H1 (cell line): Measurements from ENCODE around the gene SPDYE4. TPM values are rescaled to one million over a fixed set of nuclear protein-coding genes. Genes with fewer than 3 reads are reported as not detected.

Source experiments
- CTCF ChIA-PET: fragments of 300-600 bp; sonication (Branson Sonifier 250); formaldehyde crosslinking; loops from one replicate; lab custom pipeline; 2021; ENCODE audit not compliant: partially characterized antibody; lab: Charles Lee
- POLR2A ChIA-PET: fragments of 300-600 bp; sonication (Branson Sonifier 250); formaldehyde crosslinking; loops from one replicate; lab custom pipeline; 2021; ENCODE audit warnings: inconsistent platforms; ENCODE audit not compliant: partially characterized antibody; lab: Charles Lee
- DNase-seq, 2 experiments: peaks; one replicate each; pipeline versions ENCODE4 v3.0.0 to v3.0.0-alpha.2; 2010 to 2022; ENCODE audit warnings: low spot score in 2 of 2, low read depth in 1 of 2, mixed read lengths in 1 of 2
- FAIRE-seq: peaks from 2 replicates; lab custom pipeline; 2011; peaks lifted over from hg19 to GRCh38; lab: Jason Lieb, UNC
- H2AFZ ChIP-seq: 2 replicates; pipeline ENCODE4 v1.8.1; 2012; ENCODE audit warnings: low read length, inconsistent platforms
- H2AK5ac ChIP-seq: 2 replicates; pipeline ENCODE4 v1.6.1; 2013; ENCODE audit warnings: low read depth, low read length
- H2BK120ac ChIP-seq: replicated peaks from 2 replicates; pipeline ENCODE3; 2013; ENCODE audit warnings: low read depth, low read length, inconsistent platforms
- H2BK12ac ChIP-seq: 2 replicates; pipeline ENCODE4 v1.6.1; 2013; ENCODE audit warnings: low read depth, low read length
- H2BK15ac ChIP-seq: 2 replicates; pipeline ENCODE4 v1.6.1; 2013; ENCODE audit warnings: low read length
- H2BK20ac ChIP-seq: 2 replicates; pipeline ENCODE4 v1.6.1; 2013; ENCODE audit warnings: low read length
- H2BK5ac ChIP-seq: 2 replicates; pipeline ENCODE4 v1.6.1; 2013; ENCODE audit warnings: low read depth, low read length
- H3K14ac ChIP-seq: 2 replicates; pipeline ENCODE4 v1.6.1; 2013; ENCODE audit warnings: inconsistent platforms; ENCODE audit not compliant: insufficient read length
- H3K18ac ChIP-seq: 2 replicates; pipeline ENCODE4 v1.6.1; 2013; ENCODE audit warnings: low read length; ENCODE audit errors: extremely low read depth
- H3K23ac ChIP-seq: 2 replicates; pipeline ENCODE4 v1.6.1; 2013; ENCODE audit warnings: inconsistent platforms; ENCODE audit not compliant: insufficient read length
- H3K23me2 ChIP-seq: 2 replicates; pipeline ENCODE4 v1.6.1; 2013; ENCODE audit warnings: low read depth, low read length
- H3K27ac ChIP-seq: 2 replicates; pipeline ENCODE4 v1.6.1; 2011; ENCODE audit warnings: low read depth, low read length, inconsistent platforms
- H3K27me3 ChIP-seq, 4 experiments: replicated peaks in 1 of 4; 1 replicate in 1 of 4; 2 replicates in 3 of 4; pipeline versions ENCODE4 v1.6.1 to v1.8.1; 2011 to 2013; ENCODE audit warnings: low read length in 3 of 4, mild to moderate bottlenecking in 3 of 4, inconsistent platforms in 2 of 4, mixed read lengths in 2 of 4, moderate library complexity in 1 of 4; ENCODE audit not compliant: control insufficient read depth in 3 of 4, insufficient read depth in 3 of 4; ENCODE audit errors: extremely low read depth in 1 of 4
- H3K36me3 ChIP-seq, 4 experiments: 2 replicates each; pipeline versions ENCODE4 v1.6.1 to v1.8.1; 2011 to 2013; ENCODE audit warnings: mild to moderate bottlenecking in 4 of 4, low read length in 3 of 4, moderate library complexity in 2 of 4, control low read depth in 1 of 4, inconsistent platforms in 1 of 4; ENCODE audit not compliant: insufficient read depth in 4 of 4, control insufficient read depth in 2 of 4
- H3K4ac ChIP-seq: replicated peaks from 2 replicates; pipeline ENCODE3; 2013; ENCODE audit warnings: low read length, low read depth, mixed read lengths, inconsistent platforms; ENCODE audit not compliant: insufficient read length
- H3K4me1 ChIP-seq, 4 experiments: replicated peaks in 1 of 4; 1 replicate in 1 of 4; 2 replicates in 3 of 4; pipeline versions ENCODE4 v1.6.1 to v1.8.1; 2011 to 2013; ENCODE audit warnings: low read length in 3 of 4, inconsistent platforms in 2 of 4, mixed read lengths in 1 of 4; ENCODE audit not compliant: insufficient read depth in 4 of 4, control insufficient read depth in 3 of 4
- H3K4me2 ChIP-seq, 2 experiments: 2 replicates each; pipeline versions ENCODE4 v1.6.1 to v1.8.1; 2011 to 2013; ENCODE audit warnings: low read depth in 2 of 2, low read length in 2 of 2, control low read depth in 1 of 2, inconsistent platforms in 1 of 2, mild to moderate bottlenecking in 1 of 2; ENCODE audit not compliant: insufficient read depth in 1 of 2
- H3K4me3 ChIP-seq, 4 experiments: fragments of 200-600, 300-600 bp in 1 of 4; sonication (generic), shearing (Covaris generic), sonication (Bioruptor Twin) in 1 of 4; 2 replicates each; pipeline versions ENCODE4 v1.5.1 to v1.8.1; 2011 to 2016; ENCODE audit warnings: low read length in 4 of 4, low read depth in 3 of 4, control low read depth in 2 of 4, inconsistent platforms in 2 of 4, mild to moderate bottlenecking in 2 of 4, mixed read lengths in 1 of 4, moderate library complexity in 1 of 4; ENCODE audit not compliant: insufficient read depth in 2 of 4; ENCODE audit errors: extremely low read depth in 1 of 4
- H3K56ac ChIP-seq: replicated peaks from 2 replicates; pipeline ENCODE3; 2013; ENCODE audit warnings: low read depth, mild to moderate bottlenecking, mixed read lengths, low read length, inconsistent platforms; ENCODE audit not compliant: insufficient read length
- H3K79me1 ChIP-seq: 2 replicates; pipeline ENCODE4 v1.6.1; 2013; ENCODE audit warnings: low read depth, low read length, control low read depth
- H3K79me2 ChIP-seq, 2 experiments: 2 replicates each; pipeline versions ENCODE4 v1.6.1 to v1.8.1; 2012 to 2013; ENCODE audit warnings: low read length in 2 of 2, mild to moderate bottlenecking in 2 of 2, inconsistent platforms in 1 of 2; ENCODE audit not compliant: insufficient read depth in 2 of 2, control insufficient read depth in 1 of 2
- H3K9ac ChIP-seq, 4 experiments: replicated peaks in 1 of 4; 1 replicate in 1 of 4; 2 replicates in 3 of 4; pipeline versions ENCODE4 v1.6.1 to v1.8.1; 2011 to 2013; ENCODE audit warnings: low read depth in 3 of 4, low read length in 3 of 4, control low read depth in 2 of 4, mild to moderate bottlenecking in 2 of 4, moderate library complexity in 2 of 4, inconsistent platforms in 1 of 4; ENCODE audit errors: extremely low read depth in 1 of 4
- H3K9me3 ChIP-seq, 2 experiments: 2 replicates each; pipeline versions ENCODE4 v1.6.1 to v1.8.1; 2012 to 2013; ENCODE audit warnings: mild to moderate bottlenecking in 2 of 2, moderate library complexity in 2 of 2, control low read depth in 1 of 2, inconsistent platforms in 1 of 2, low read depth in 1 of 2, low read length in 1 of 2, mixed read lengths in 1 of 2; ENCODE audit not compliant: insufficient read depth in 2 of 2
- H4K20me1 ChIP-seq, 2 experiments: replicated peaks in 1 of 2; 2 replicates each; pipeline versions ENCODE3 to v1.8.1; 2011 to 2013; ENCODE audit warnings: inconsistent platforms in 2 of 2, low read length in 2 of 2, mild to moderate bottlenecking in 1 of 2; ENCODE audit not compliant: insufficient read depth in 2 of 2, control insufficient read depth in 1 of 2
- H4K5ac ChIP-seq: 2 replicates; pipeline ENCODE4 v1.6.1; 2013; ENCODE audit warnings: low read length, low read depth, mixed read lengths, inconsistent platforms; ENCODE audit not compliant: insufficient read length
- H4K8ac ChIP-seq: 2 replicates; pipeline ENCODE4 v1.8.0; 2013; ENCODE audit warnings: mild to moderate bottlenecking, moderate library complexity, low read length, inconsistent platforms; ENCODE audit not compliant: insufficient read depth; ENCODE audit errors: extremely low read depth
- H4K91ac ChIP-seq: replicated peaks from 2 replicates; pipeline ENCODE3; 2013; ENCODE audit warnings: low read length, mixed read lengths, inconsistent platforms; ENCODE audit not compliant: insufficient read length
- BACH1 ChIP-seq: IDR thresholded peaks from 2 replicates; pipeline ENCODE4 v1.6.1; 2012; ENCODE audit warnings: low read length, improper control_type of control experiment
- KDM4A ChIP-seq: IDR thresholded peaks from one replicate; pipeline ENCODE4 v1.7.1; 2012; ENCODE audit warnings: low read depth, mild to moderate bottlenecking, moderate library complexity, low read length, inconsistent platforms; ENCODE audit not compliant: severe bottlenecking
- TAF1 ChIP-seq: IDR thresholded peaks from 2 replicates; pipeline ENCODE4 v1.6.1; 2011; ENCODE audit warnings: mild to moderate bottlenecking, low read depth, low read length
- WGBS, 2 experiments: shearing (Covaris generic) in 1 of 2; methylation state at CpG; one replicate each; pipeline versions ENCODE4 v1.1.6 to v1.1.7; 2013 to 2015; ENCODE audit warnings: low lambda C conversion rate in 2 of 2, mixed read lengths in 2 of 2, inconsistent platforms in 1 of 2, low coverage in 1 of 2, missing lambda C conversion rate in 1 of 2; ENCODE audit not compliant: insufficient replicate concordance in 2 of 2, insufficient coverage in 1 of 2, insufficient read length in 1 of 2; ENCODE audit errors: extremely low coverage in 1 of 2, missing lambda C conversion rate in 1 of 2; 5-methylcytosine and 5-hydroxymethylcytosine counted together
- polyA plus RNA-seq, 7 experiments: library from polyadenylated mRNA; depleted of rRNA in 3 of 7; stranded (reverse) in 5 of 7; unstranded in 2 of 7; fragments of >200 nt in 5 of 7; fragments of 200-250 nt in 2 of 7; gene quantifications; 1 replicate in 5 of 7; 2 replicates in 1 of 7; 4 replicates in 1 of 7; pipeline versions ENCODE4 v1.2.1 to v1.2.3, GENCODE V29; 2011 to 2013; ENCODE audit warnings: missing spikeins in 2 of 7, mixed read lengths in 2 of 7
- total RNA-seq: library from RNA; stranded (reverse); fragmentation: NEBNext Ultra II Directional; extraction: Animal tissue kit (Norgen Biotek cat#: 25700); gene quantifications from 2 replicates; pipeline ENCODE4 v1.2.1, GENCODE V29; 2021

SPDYE4 gene
- total and polyA plus RNA-seq, 2 of the 8 experiments (the other 6 are each of a cell fraction or from before 2014, with no cell fraction given) = not detected

GRCh38 chr17:8742819-8743218 lies 15.5 kb downstream of the SPDYE4 start:
- H3K18ac ChIP-seq = no peak overlapping the region
- no peak overlapping the region for H4K8ac ChIP-seq
- peaks cover 0 to 5% (median 0%) of the 10 kb centered on the region in 4 experiments; a peak in 3 of 7 replicates for H3K27me3 ChIP-seq
- no peak overlapping the region for H2BK12ac ChIP-seq
- no peak for DNase-seq
- ChIA-PET CTCF (no interaction called here), POLR2A (no interaction called here)
- no peak overlapping the region for H4K91ac ChIP-seq
- H3K79me1 ChIP-seq = no peaks in the 10 kb centered on the region
- no peak overlapping the region for H2BK20ac ChIP-seq
- no peak overlapping the region for H3K14ac ChIP-seq
- H2AFZ ChIP-seq = no peak overlapping the region
- H3K36me3 ChIP-seq = no peaks in the 10 kb centered on the region
- peaks cover 0 to 5% (median 3%) of the 10 kb centered on the region in 4 experiments; a peak in 4 of 7 replicates for H3K4me1 ChIP-seq
- no peak overlapping the region for H2BK5ac ChIP-seq
- H3K23me2 ChIP-seq = peaks cover 8% of the 10 kb centered on the region
- TF ChIP-seq BACH1 (no peak), TAF1 (no peak), KDM4A (no peak)
- no peak overlapping the region for H3K4me2 ChIP-seq
- no peak overlapping the region for H4K5ac ChIP-seq
- H3K4ac ChIP-seq = no peak overlapping the region
- H3K9ac ChIP-seq = no peak overlapping the region
- H2BK120ac ChIP-seq = no peak overlapping the region
- H3K56ac ChIP-seq = no peak overlapping the region
- FAIRE-seq = no peak
- H2AK5ac ChIP-seq = no peak overlapping the region
- no peaks in the 10 kb centered on the region for H3K9me3 ChIP-seq
- no peak overlapping the region for H3K4me3 ChIP-seq
- no peaks in the 10 kb centered on the region for H4K20me1 ChIP-seq
- no peaks in the 10 kb centered on the region for H3K79me2 ChIP-seq
- no peak overlapping the region for H2BK15ac ChIP-seq
- WGBS, 2 experiments = 84% methylated on average over 8 of the region's 8 CpGs; no CpG with 5 or more reads in 1 of the 2 experiments
- no peak overlapping the region for H3K27ac ChIP-seq
- H3K23ac ChIP-seq = no peak overlapping the region
